A673 (cell line): ENCODE data around the gene HECW1.

Source experiments
- EZH2 ChIP-seq: fragments of 200-600 bp; sonication (generic); IDR thresholded peaks from 2 replicates; pipeline ENCODE4 v1.6.1; 2017; ENCODE audit warnings: borderline replicate concordance, low read depth, mild to moderate bottlenecking, mixed read lengths, antibody characterized with exemption, low read length; ENCODE audit not compliant: poor library complexity, severe bottlenecking
- TF ChIP-seq, protein P1 (sequence below): fragments of 300-800, 200-600 bp; sonication (generic); conservative IDR thresholded peaks from 2 replicates; pipeline ENCODE4 v1.5.1; 2017; ENCODE audit warnings: low read depth, mild to moderate bottlenecking, antibody characterized with exemption, low read length, moderate library complexity, mixed read lengths

DNA sequence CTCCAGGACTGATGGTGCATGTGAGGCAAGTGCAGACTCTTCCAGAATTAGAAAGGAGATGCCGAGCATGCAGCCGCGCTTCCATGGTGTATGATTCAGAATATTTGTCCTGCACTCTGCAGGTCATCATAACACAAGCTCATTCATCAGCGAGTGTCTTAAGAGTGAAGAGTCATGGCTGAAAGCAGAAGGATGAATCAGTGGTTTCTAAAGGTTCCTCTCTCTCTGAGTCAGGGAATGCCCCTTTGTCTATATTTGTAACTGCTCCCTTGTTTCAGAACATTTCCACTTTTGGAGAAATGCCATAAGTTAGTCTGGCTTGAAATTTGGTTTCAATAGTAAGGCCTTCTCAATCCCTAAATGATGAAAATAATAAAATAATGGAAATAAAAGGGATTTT is 52.3 kb downstream of the HECW1 start:
- TF ChIP-seq, protein P1, sequence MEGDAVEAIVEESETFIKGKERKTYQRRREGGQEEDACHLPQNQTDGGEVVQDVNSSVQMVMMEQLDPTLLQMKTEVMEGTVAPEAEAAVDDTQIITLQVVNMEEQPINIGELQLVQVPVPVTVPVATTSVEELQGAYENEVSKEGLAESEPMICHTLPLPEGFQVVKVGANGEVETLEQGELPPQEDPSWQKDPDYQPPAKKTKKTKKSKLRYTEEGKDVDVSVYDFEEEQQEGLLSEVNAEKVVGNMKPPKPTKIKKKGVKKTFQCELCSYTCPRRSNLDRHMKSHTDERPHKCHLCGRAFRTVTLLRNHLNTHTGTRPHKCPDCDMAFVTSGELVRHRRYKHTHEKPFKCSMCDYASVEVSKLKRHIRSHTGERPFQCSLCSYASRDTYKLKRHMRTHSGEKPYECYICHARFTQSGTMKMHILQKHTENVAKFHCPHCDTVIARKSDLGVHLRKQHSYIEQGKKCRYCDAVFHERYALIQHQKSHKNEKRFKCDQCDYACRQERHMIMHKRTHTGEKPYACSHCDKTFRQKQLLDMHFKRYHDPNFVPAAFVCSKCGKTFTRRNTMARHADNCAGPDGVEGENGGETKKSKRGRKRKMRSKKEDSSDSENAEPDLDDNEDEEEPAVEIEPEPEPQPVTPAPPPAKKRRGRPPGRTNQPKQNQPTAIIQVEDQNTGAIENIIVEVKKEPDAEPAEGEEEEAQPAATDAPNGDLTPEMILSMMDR = no peak
- no peak for TF ChIP-seq EZH2
